Brain pericyte (primary cell): ENCODE measurements around the gene NLRC5.
"Not testable (repeated sequence)": the region's sequence is repeated elsewhere in the genome, so short reads cannot be mapped to it uniquely, and the experiment has no call there.

Source experiments
- DNase-seq: peaks from one replicate; pipeline ENCODE4 v3.0.0-alpha.2; 2012; ENCODE audit warnings: low read depth, low spot score

NLRC5 gene

GRCh38 chr16:57102888-57103851 lies 113.8 kb downstream of the NLRC5 start:
- no peak for DNase-seq

- DNase-seq: no peak
These were observed 115.3 kb downstream of the NLRC5 start for GRCh38 chr16:57104706-57105105.

GRCh38 chr16:57105184-57105583 lies 115.8 kb downstream of the NLRC5 start:
- DNase-seq: no peak

GRCh38 chr16:57106767-57107166 lies 117.4 kb downstream of the NLRC5 start:
- DNase-seq: no peak

- no peak for DNase-seq
These were observed 118.1 kb downstream of the NLRC5 start for GRCh38 chr16:57107321-57107922.

GRCh38 chr16:57108432-57108831 lies 119.1 kb downstream of the NLRC5 start:
- DNase-seq: no peak

- not testable (repeated sequence) for DNase-seq
These were observed 120.1 kb downstream of the NLRC5 start for GRCh38 chr16:57109259-57110105.

- no peak for DNase-seq
These were observed 121.6 kb downstream of the NLRC5 start for GRCh38 chr16:57110937-57111336.

GRCh38 chr16:57111420-57111819 lies 122.1 kb downstream of the NLRC5 start:
- DNase-seq: no peak

- no peak for DNase-seq
These were observed 123.2 kb downstream of the NLRC5 start for GRCh38 chr16:57112403-57113041.

- no peak for DNase-seq
These were observed 123.7 kb downstream of the NLRC5 start for GRCh38 chr16:57113042-57113453.

GRCh38 chr16:57113664-57114063 lies 124.3 kb downstream of the NLRC5 start:
- DNase-seq: no peak

- no peak for DNase-seq
These were observed 125.8 kb downstream of the NLRC5 start for GRCh38 chr16:57115168-57115513.

GRCh38 chr16:57115514-57116182 lies 126.3 kb downstream of the NLRC5 start:
- peak; percentile 31 for DNase-seq

- no peak for DNase-seq
These were observed 129.2 kb downstream of the NLRC5 start for GRCh38 chr16:57118461-57119084.

GRCh38 chr16:57123216-57123973 lies 134.0 kb downstream of the NLRC5 start:
- no peak for DNase-seq

GRCh38 chr16:57123974-57124674 lies 134.8 kb downstream of the NLRC5 start:
- DNase-seq: no peak

- no peak for DNase-seq
These were observed 136.0 kb downstream of the NLRC5 start for GRCh38 chr16:57125376-57125775.

- no peak for DNase-seq
These were observed 136.6 kb downstream of the NLRC5 start for GRCh38 chr16:57125969-57126368.
